ENCODE data around the gene DAO.

Gene DAO

DNA sequence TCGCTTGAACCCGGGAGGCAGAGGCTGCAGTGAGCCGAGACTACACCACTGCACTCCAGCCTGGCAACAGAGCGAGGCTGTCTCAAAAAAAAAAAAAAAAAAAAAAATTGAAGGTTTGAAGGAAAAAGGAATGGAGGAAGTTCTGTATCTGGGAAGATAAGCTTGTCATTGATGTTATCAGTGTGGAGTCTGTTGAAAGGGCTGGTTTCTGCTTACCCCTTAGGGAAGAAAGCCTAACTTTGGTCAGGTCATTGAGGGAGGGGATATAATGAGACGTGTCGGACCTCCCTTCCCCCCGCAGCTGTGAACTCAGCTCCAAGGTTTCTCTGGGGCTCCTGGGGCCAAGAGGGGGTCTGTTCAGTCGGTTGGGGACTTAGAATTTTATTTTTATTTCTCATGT, 16.4 kb downstream of the DAO start:
- POLR2A ChIA-PET: interaction anchor here (0.8 kb wide), 1 partner anchor 921 kb away, joined by 3 read pairs; no protein-coding TSS in a partner anchor
- no peak for DNase-seq (ENCODE audit: extremely low spot score)
- CTCF ChIA-PET: no interaction called here
- TF ChIP-seq, protein P1, sequence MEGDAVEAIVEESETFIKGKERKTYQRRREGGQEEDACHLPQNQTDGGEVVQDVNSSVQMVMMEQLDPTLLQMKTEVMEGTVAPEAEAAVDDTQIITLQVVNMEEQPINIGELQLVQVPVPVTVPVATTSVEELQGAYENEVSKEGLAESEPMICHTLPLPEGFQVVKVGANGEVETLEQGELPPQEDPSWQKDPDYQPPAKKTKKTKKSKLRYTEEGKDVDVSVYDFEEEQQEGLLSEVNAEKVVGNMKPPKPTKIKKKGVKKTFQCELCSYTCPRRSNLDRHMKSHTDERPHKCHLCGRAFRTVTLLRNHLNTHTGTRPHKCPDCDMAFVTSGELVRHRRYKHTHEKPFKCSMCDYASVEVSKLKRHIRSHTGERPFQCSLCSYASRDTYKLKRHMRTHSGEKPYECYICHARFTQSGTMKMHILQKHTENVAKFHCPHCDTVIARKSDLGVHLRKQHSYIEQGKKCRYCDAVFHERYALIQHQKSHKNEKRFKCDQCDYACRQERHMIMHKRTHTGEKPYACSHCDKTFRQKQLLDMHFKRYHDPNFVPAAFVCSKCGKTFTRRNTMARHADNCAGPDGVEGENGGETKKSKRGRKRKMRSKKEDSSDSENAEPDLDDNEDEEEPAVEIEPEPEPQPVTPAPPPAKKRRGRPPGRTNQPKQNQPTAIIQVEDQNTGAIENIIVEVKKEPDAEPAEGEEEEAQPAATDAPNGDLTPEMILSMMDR (IDR thresholded peaks at IDR 0.05; ENCODE audit: control extremely low read depth, extremely low read depth, low read depth, missing control alignments): no peak

GRCh38 chr12:108896817-108897216, 16.9 kb downstream of the DAO start:
- CTCF ChIA-PET: interaction anchor here (1.5 kb wide), 1 partner anchor 12 kb away, joined by 3 read pairs; no protein-coding TSS in a partner anchor
- POLR2A ChIA-PET: interaction anchor here (0.8 kb wide), 1 partner anchor 921 kb away, joined by 3 read pairs; no protein-coding TSS in a partner anchor
- TF ChIP-seq, protein P1 (IDR thresholded peaks at IDR 0.05; ENCODE audit: control extremely low read depth, extremely low read depth, low read depth, missing control alignments): no peak
- no peak for DNase-seq (ENCODE audit: extremely low spot score)

- ChIA-PET POLR2A (no interaction called here), CTCF (no interaction called here)
- TF ChIP-seq, protein P1 (IDR thresholded peaks at IDR 0.05; ENCODE audit: control extremely low read depth, extremely low read depth, low read depth, missing control alignments): no peak
- DNase-seq (ENCODE audit: extremely low spot score): no peak
These were observed 19.3 kb downstream of the DAO start for GRCh38 chr12:108899145-108899544.

DNA sequence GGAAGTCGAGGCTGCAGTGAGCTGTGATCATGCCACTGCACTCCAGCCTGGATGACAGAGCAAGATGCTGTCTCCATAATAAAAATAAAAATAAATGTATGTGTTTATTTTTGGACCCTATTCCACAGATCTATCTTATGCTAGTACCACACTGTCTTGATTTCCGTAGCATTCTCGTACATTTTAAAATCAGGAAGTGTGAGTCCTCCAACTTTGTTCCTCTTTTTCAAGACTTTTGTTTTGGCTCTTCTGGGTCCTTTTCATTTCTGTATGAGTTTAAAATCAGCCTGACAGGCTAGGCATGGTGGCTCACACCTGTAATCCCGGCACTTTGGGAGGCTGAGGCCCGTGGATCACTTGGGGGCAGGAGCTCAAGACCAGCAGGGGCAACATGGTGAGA, 25.8 kb downstream of the DAO start:
- DNase-seq (ENCODE audit: extremely low spot score): no peak
- CTCF ChIA-PET: interaction anchor here (1.1 kb wide), 1 partner anchor 22 kb away, joined by 5 read pairs; no protein-coding TSS in a partner anchor
- POLR2A ChIA-PET: no interaction called here
- TF ChIP-seq, protein P1 (IDR thresholded peaks at IDR 0.05; ENCODE audit: control extremely low read depth, extremely low read depth, low read depth, missing control alignments): no peak

GRCh38 chr12:108906971-108907370, 27.1 kb downstream of the DAO start:
- CTCF ChIA-PET: no interaction called here
- POLR2A ChIA-PET: no interaction called here
- no peak for DNase-seq (ENCODE audit: extremely low spot score)
- TF ChIP-seq, protein P1 (IDR thresholded peaks at IDR 0.05; ENCODE audit: control extremely low read depth, extremely low read depth, low read depth, missing control alignments): no peak

GRCh38 chr12:108907839-108908351, 28.0 kb downstream of the DAO start:
- ChIA-PET POLR2A (no interaction called here), CTCF (interaction anchor here (0.9 to 1.3 kb wide), 2 partner anchors 24 to 43 kb away, joined by 3 read pairs; no protein-coding TSS in a partner anchor)
- no peak for DNase-seq (ENCODE audit: extremely low spot score)
- TF ChIP-seq, protein P1 (IDR thresholded peaks at IDR 0.05; ENCODE audit: control extremely low read depth, extremely low read depth, low read depth, missing control alignments): no peak
